IMR-90 (cell line): Measurements from ENCODE around the gene PCCA. TPM values are rescaled to one million over a fixed set of nuclear protein-coding genes. Genes with fewer than 3 reads are reported as not detected.

Experiments used
- ATAC-seq: fragments of 200-7000 bp; cut with Tn5 transposase; 2 replicates; pipeline ENCODE4 v1.9.1; 2020; ENCODE audit warnings: low read depth, mild to moderate bottlenecking, moderate library complexity
- BruUV-seq: library from RNA; stranded (reverse); fragments of 400-500 nt; replicated peaks from 2 replicates; lab custom pipeline; 2021; lab: Mats Ljungman, UMichigan
- CTCF ChIA-PET: fragments of 300-600 bp; formaldehyde crosslinking; extraction: SDS; loops from one replicate; lab custom pipeline; 2021; ENCODE audit warnings: antibody characterized with exemption; lab: Yijun Ruan, JAX
- POLR2A ChIA-PET: fragments of 300-600 bp; sonication (Branson Sonifier 250); formaldehyde crosslinking; loops from one replicate; lab custom pipeline; 2022; ENCODE audit warnings: antibody characterized with exemption; ENCODE audit not compliant: unreplicated experiment; lab: Charles Lee
- DNase-seq: peaks from one replicate; pipeline ENCODE4 v3.0.0; 2013
- H2AFZ ChIP-seq: replicated peaks from 2 replicates; pipeline ENCODE3; 2013; ENCODE audit warnings: low read length, mild to moderate bottlenecking; ENCODE audit not compliant: poor library complexity
- H2AK5ac ChIP-seq: 2 replicates; pipeline ENCODE4 v1.6.1; 2013; ENCODE audit warnings: low read depth, low read length, inconsistent platforms
- H2AK9ac ChIP-seq: replicated peaks from 2 replicates; pipeline ENCODE3; 2013; ENCODE audit warnings: mild to moderate bottlenecking, low read depth, low read length, moderate library complexity; ENCODE audit not compliant: poor library complexity
- H2BK120ac ChIP-seq: 2 replicates; pipeline ENCODE4 v1.6.1; 2013; ENCODE audit warnings: low read depth, low read length, inconsistent platforms
- H2BK15ac ChIP-seq: 3 replicates; pipeline ENCODE4 v1.6.1; 2013; ENCODE audit warnings: low read depth, low read length, inconsistent platforms
- H2BK20ac ChIP-seq: 2 replicates; pipeline ENCODE4 v1.6.1; 2013; ENCODE audit warnings: low read depth, mild to moderate bottlenecking, inconsistent platforms, low read length, moderate library complexity
- H2BK5ac ChIP-seq: 2 replicates; pipeline ENCODE4 v1.6.1; 2013; ENCODE audit warnings: mild to moderate bottlenecking, low read depth, low read length, inconsistent platforms; ENCODE audit not compliant: poor library complexity, severe bottlenecking
- H3K14ac ChIP-seq: replicated peaks from 2 replicates; pipeline ENCODE4 v1.6.1; 2013; ENCODE audit warnings: low read depth, low read length, inconsistent platforms
- H3K18ac ChIP-seq: 2 replicates; pipeline ENCODE4 v1.6.1; 2013; ENCODE audit warnings: low read depth, low read length, control low read depth
- H3K23ac ChIP-seq: 2 replicates; pipeline ENCODE4 v1.6.1; 2013; ENCODE audit warnings: low read depth, low read length, inconsistent platforms
- H3K27ac ChIP-seq: 2 replicates; pipeline ENCODE4 v1.5.1; 2013; ENCODE audit warnings: mild to moderate bottlenecking, control low read depth, low read length; ENCODE audit not compliant: insufficient read depth
- H3K27me3 ChIP-seq: 2 replicates; pipeline ENCODE4 v1.6.1; 2013; ENCODE audit warnings: low read length; ENCODE audit not compliant: control insufficient read depth, insufficient read depth
- H3K36me3 ChIP-seq: 2 replicates; pipeline ENCODE4 v1.6.1; 2013; ENCODE audit warnings: low read length, mixed read lengths; ENCODE audit not compliant: control insufficient read depth, insufficient read depth
- H3K4ac ChIP-seq: 2 replicates; pipeline ENCODE4 v1.6.1; 2013; ENCODE audit warnings: low read depth, low read length, inconsistent platforms
- H3K4me1 ChIP-seq: 2 replicates; pipeline ENCODE4 v1.6.1; 2013; ENCODE audit warnings: low read length, mixed read lengths; ENCODE audit not compliant: control insufficient read depth, insufficient read depth
- H3K4me2 ChIP-seq: 2 replicates; pipeline ENCODE4 v1.6.1; 2013; ENCODE audit warnings: low read depth, mild to moderate bottlenecking, control low read depth, low read length, moderate library complexity
- H3K4me3 ChIP-seq: 2 replicates; pipeline ENCODE4 v1.5.1; 2013; ENCODE audit warnings: low read depth, mild to moderate bottlenecking, control low read depth, low read length, moderate library complexity; ENCODE audit not compliant: insufficient read depth
- H3K56ac ChIP-seq: 2 replicates; pipeline ENCODE4 v1.6.1; 2013; ENCODE audit warnings: low read length, inconsistent platforms; ENCODE audit not compliant: insufficient read depth; ENCODE audit errors: extremely low read depth
- H3K79me1 ChIP-seq, 2 experiments: 2 replicates each; pipeline ENCODE4 v1.6.1; 2013; ENCODE audit warnings: low read length in 2 of 2, inconsistent platforms in 1 of 2, low read depth in 1 of 2
- H3K9ac ChIP-seq: 2 replicates; pipeline ENCODE4 v1.6.1; 2013; ENCODE audit warnings: low read depth, low read length, control low read depth
- H3K9me1 ChIP-seq: 2 replicates; pipeline ENCODE4 v1.6.1; 2013; ENCODE audit warnings: low read length, inconsistent platforms; ENCODE audit not compliant: insufficient read depth
- H3K9me3 ChIP-seq: 2 replicates; pipeline ENCODE4 v1.6.1; 2013; ENCODE audit warnings: low read length; ENCODE audit not compliant: control insufficient read depth, insufficient read depth
- H4K20me1 ChIP-seq: 2 replicates; pipeline ENCODE4 v1.6.1; 2013; ENCODE audit warnings: low read length, inconsistent platforms; ENCODE audit not compliant: insufficient read depth
- H4K5ac ChIP-seq: 2 replicates; pipeline ENCODE4 v1.6.1; 2013; ENCODE audit warnings: mild to moderate bottlenecking, low read depth, low read length, control low read depth
- H4K8ac ChIP-seq, 2 experiments: 2 replicates each; pipeline ENCODE4 v1.6.1; 2013; ENCODE audit warnings: low read depth in 2 of 2, low read length in 2 of 2, control low read depth in 1 of 2, inconsistent platforms in 1 of 2
- H4K91ac ChIP-seq: 2 replicates; pipeline ENCODE4 v1.6.1; 2013; ENCODE audit warnings: low read depth, low read length, inconsistent platforms; ENCODE audit not compliant: insufficient read depth
- BHLHE40 ChIP-seq: fragments of 150-350 bp; IDR thresholded peaks from 2 replicates; pipeline ENCODE4 v1.6.1; 2016; ENCODE audit warnings: mild to moderate bottlenecking, low read depth, low read length
- CEBPB ChIP-seq: IDR thresholded peaks from 2 replicates; pipeline ENCODE4 v1.6.1; 2012; ENCODE audit warnings: low read depth, low read length, improper control_type of control experiment
- CHD1 ChIP-seq: IDR thresholded peaks from 2 replicates; pipeline ENCODE4 v1.6.1; 2012; ENCODE audit warnings: low read depth, low read length, improper control_type of control experiment
- ELK1 ChIP-seq: fragments of 150-350 bp; IDR thresholded peaks from 2 replicates; pipeline ENCODE4 v1.6.1; 2016; ENCODE audit warnings: low read depth, mild to moderate bottlenecking, low read length, moderate library complexity, borderline replicate concordance
- FOS ChIP-seq: fragments of 150-350 bp; IDR thresholded peaks from 2 replicates; pipeline ENCODE4 v1.6.1; 2016; ENCODE audit warnings: low read depth, low read length
- MAFK ChIP-seq: IDR thresholded peaks from 2 replicates; pipeline ENCODE4 v1.6.1; 2012; ENCODE audit warnings: low read depth, low read length, improper control_type of control experiment
- MAZ ChIP-seq: IDR thresholded peaks from 2 replicates; pipeline ENCODE4 v1.6.1; 2012; ENCODE audit warnings: low read depth, mild to moderate bottlenecking, low read length, improper control_type of control experiment, moderate library complexity, borderline replicate concordance
- MXI1 ChIP-seq: IDR thresholded peaks from 2 replicates; pipeline ENCODE4 v1.6.1; 2012; ENCODE audit warnings: low read depth, mild to moderate bottlenecking, low read length, moderate library complexity, borderline replicate concordance
- NFE2L2 ChIP-seq: fragments of 150-350 bp; IDR thresholded peaks from 2 replicates; pipeline ENCODE4 v1.6.1; 2016; ENCODE audit warnings: low read depth, mild to moderate bottlenecking, low read length
- POLR2A ChIP-seq: IDR thresholded peaks from 2 replicates; pipeline ENCODE4 v1.6.1; 2012; ENCODE audit warnings: mild to moderate bottlenecking, low read depth, low read length
- RAD21 ChIP-seq: IDR thresholded peaks from 2 replicates; pipeline ENCODE4 v1.6.1; 2012; ENCODE audit warnings: low read length, improper control_type of control experiment
- RCOR1 ChIP-seq: IDR thresholded peaks from 2 replicates; pipeline ENCODE4 v1.6.1; 2012; ENCODE audit warnings: mild to moderate bottlenecking, low read length, improper control_type of control experiment; ENCODE audit not compliant: insufficient replicate concordance
- RFX5 ChIP-seq: IDR thresholded peaks from 2 replicates; pipeline ENCODE4 v1.8.0; 2012; ENCODE audit warnings: low read depth, mild to moderate bottlenecking, low read length, moderate library complexity
- SMC3 ChIP-seq: fragments of 150-350 bp; IDR thresholded peaks from 2 replicates; pipeline ENCODE4 v1.6.1; 2016; ENCODE audit warnings: low read depth, mild to moderate bottlenecking, antibody characterized with exemption, low read length, moderate library complexity
- USF2 ChIP-seq: fragments of 150-350 bp; IDR thresholded peaks from 2 replicates; pipeline ENCODE4 v1.6.1; 2017; ENCODE audit warnings: mild to moderate bottlenecking, antibody characterized with exemption, low read length, low read depth
- WGBS, 2 experiments: methylation state at CpG; one replicate each; pipeline versions ENCODE4 v1.1.5 to v1.1.7; 2013; ENCODE audit warnings: missing lambda C conversion rate in 2 of 2; ENCODE audit not compliant: insufficient read length in 1 of 2; ENCODE audit errors: extremely low coverage in 2 of 2; 5-methylcytosine and 5-hydroxymethylcytosine counted together
- dilution Hi-C: fragments of 300-500 bp; cut with HindIII; formaldehyde crosslinking; loops from one replicate; pipeline ENCODE4 v1.14.3; 2018; ENCODE audit warnings: low sequenced_read_pairs; ENCODE audit not compliant: unreplicated experiment
- in situ Hi-C: fragments of 300-500 bp; cut with MboI; formaldehyde crosslinking; loops from 3 replicates; pipeline ENCODE4 v1.14.3; 2019; ENCODE audit warnings: low sequenced_read_pairs, inconsistent platforms, mixed read lengths
- intact Hi-C: fragments of 100-400 bp; cut with micrococcal nuclease; formaldehyde crosslinking; loops from 2 replicates; pipeline ENCODE4 v1.10.0; 2022
- polyA plus RNA-seq, 3 experiments: library from polyadenylated mRNA; depleted of rRNA; stranded (reverse); fragments of >200 nt; gene quantifications; 2 replicates each; pipeline ENCODE4 v1.2.3, GENCODE V29; 2012; ENCODE audit warnings: low replicate concordance in 1 of 3
- total RNA-seq: library from RNA; depleted of rRNA; stranded (reverse); fragments of >200 nt; gene quantifications from 2 replicates; pipeline ENCODE4 v1.2.3, GENCODE V29; 2012
- TF ChIP-seq, protein P1 (sequence below): conservative IDR thresholded peaks from 2 replicates; pipeline ENCODE4 v1.5.1; 2012; ENCODE audit warnings: mild to moderate bottlenecking, low read depth, low read length, improper control_type of control experiment

Gene PCCA
- total and polyA plus RNA-seq, 2 of the 4 experiments (the other 2 are of a cell fraction): 7.6 to 24.0 TPM

DNA sequence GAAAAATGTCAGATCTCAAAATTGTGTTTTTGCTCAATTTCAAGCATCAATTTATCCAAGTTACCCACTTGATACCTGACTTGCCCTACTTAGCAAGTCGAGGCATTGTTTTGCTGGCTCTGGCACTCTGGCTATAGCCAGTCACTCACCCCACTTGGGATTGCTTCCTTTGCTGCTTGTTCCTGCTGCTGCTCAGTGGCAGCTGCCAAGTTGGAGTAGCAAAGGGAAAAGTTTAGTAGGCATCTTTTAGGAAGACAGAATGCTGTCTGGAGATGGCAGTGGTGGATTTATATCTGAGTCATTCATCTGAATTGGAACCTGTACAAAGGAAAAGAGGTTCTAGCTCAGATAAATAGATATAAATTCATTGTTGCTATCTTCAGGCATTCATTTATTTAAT is 41.2 kb downstream of the PCCA start:
- Histone ChIP-seq H3K79me1 (peaks cover 7 to 25% of the 10 kb centered on the region in 2 experiments), H3K4me3 (no peak overlapping the region), H4K20me1 (peaks cover 11% of the 10 kb centered on the region; the same call in 1 of the 2 replicates), H3K27me3 (no peaks in the 10 kb centered on the region), H2BK15ac (no peak overlapping the region), H2AFZ (no peak overlapping the region), H2AK9ac (no peak overlapping the region), H4K91ac (no peak overlapping the region), H3K4ac (no peak overlapping the region), H3K4me1 (peaks cover 2% of the 10 kb centered on the region; the same call in 1 of the 2 replicates), H3K4me2 (no peak overlapping the region), H3K23ac (no peak overlapping the region), H3K14ac (no peak overlapping the region), H3K36me3 (0 out of 2 replicates have a peak, but pooled peaks cover 2% of the 10 kb centered on the region), H3K9ac (no peak overlapping the region), H4K8ac (no peak overlapping the region), H3K27ac (no peak overlapping the region), H2BK120ac (no peak overlapping the region), H4K5ac (no peak overlapping the region), H3K9me1 (peaks cover 11% of the 10 kb centered on the region), H2BK20ac (no peak overlapping the region), H2AK5ac (no peak overlapping the region), H3K9me3 (no peaks in the 10 kb centered on the region), H3K56ac (no peak overlapping the region), H2BK5ac (no peak overlapping the region), H3K18ac (no peak overlapping the region)
- CTCF ChIA-PET: interaction anchor here (0.6 kb wide), 1 partner anchor 16 kb away, joined by 4 read pairs; no protein-coding TSS in a partner anchor
- no TSS peak for BruUV-seq
- no peak for TF ChIP-seq CHD1
- no peak for TF ChIP-seq MXI1
- TF ChIP-seq, protein P1, sequence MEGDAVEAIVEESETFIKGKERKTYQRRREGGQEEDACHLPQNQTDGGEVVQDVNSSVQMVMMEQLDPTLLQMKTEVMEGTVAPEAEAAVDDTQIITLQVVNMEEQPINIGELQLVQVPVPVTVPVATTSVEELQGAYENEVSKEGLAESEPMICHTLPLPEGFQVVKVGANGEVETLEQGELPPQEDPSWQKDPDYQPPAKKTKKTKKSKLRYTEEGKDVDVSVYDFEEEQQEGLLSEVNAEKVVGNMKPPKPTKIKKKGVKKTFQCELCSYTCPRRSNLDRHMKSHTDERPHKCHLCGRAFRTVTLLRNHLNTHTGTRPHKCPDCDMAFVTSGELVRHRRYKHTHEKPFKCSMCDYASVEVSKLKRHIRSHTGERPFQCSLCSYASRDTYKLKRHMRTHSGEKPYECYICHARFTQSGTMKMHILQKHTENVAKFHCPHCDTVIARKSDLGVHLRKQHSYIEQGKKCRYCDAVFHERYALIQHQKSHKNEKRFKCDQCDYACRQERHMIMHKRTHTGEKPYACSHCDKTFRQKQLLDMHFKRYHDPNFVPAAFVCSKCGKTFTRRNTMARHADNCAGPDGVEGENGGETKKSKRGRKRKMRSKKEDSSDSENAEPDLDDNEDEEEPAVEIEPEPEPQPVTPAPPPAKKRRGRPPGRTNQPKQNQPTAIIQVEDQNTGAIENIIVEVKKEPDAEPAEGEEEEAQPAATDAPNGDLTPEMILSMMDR: no peak
- TF ChIP-seq ELK1: no peak
- no peak for TF ChIP-seq NFE2L2
- TF ChIP-seq RAD21: no peak
- no peak for TF ChIP-seq SMC3
- no peak for TF ChIP-seq POLR2A
- no peak for TF ChIP-seq RFX5
- no peak for TF ChIP-seq RCOR1
- no peak for TF ChIP-seq CEBPB
- TF ChIP-seq BHLHE40: no peak
- TF ChIP-seq MAFK: no peak
- no peak for TF ChIP-seq MAZ
- TF ChIP-seq FOS: no peak
- TF ChIP-seq USF2: no peak
- POLR2A ChIA-PET: no interaction called here
- DNase-seq: no peak
- intact Hi-C loops: no loop called here
- no CpG with 5 or more reads among the region's 1 CpG for WGBS, 2 experiments
- dilution Hi-C loops: no loop called here
- no peak for ATAC-seq
- in situ Hi-C loops: no loop called here
